Tibial nerve (tissue), 4 donors: ENCODE measurements around the gene BRAT1.

Source experiments
- CTCF ChIP-seq, 5 experiments: fragments of 200-600 bp in 3 of 5; fragments of 450-650 bp in 2 of 5; sonication (generic) in 3 of 5; IDR thresholded peaks; one replicate each; pipeline ENCODE4 v1.5.1; 2016 to 2019; ENCODE audit warnings: antibody characterized with exemption in 5 of 5, mild to moderate bottlenecking in 3 of 5, moderate library complexity in 2 of 5
- EP300 ChIP-seq, 2 donors: sonication (generic); formaldehyde crosslinking; IDR thresholded peaks; one replicate each; pipeline ENCODE4 v1.6.1; 2017; ENCODE audit warnings: antibody characterized with exemption in 2 of 2, mild to moderate bottlenecking in 1 of 2
- POLR2A ChIP-seq, 2 donors: fragments of 450-650 bp; IDR thresholded peaks; one replicate each; pipeline ENCODE4 v1.6.1; 2017; ENCODE audit warnings: antibody characterized with exemption in 2 of 2, mild to moderate bottlenecking in 2 of 2, moderate library complexity in 2 of 2

GRCh38 chr7:2539031-2539911, 16.1 kb downstream of the BRAT1 start:
- TF ChIP-seq CTCF (IDR thresholded peaks at IDR 0.05) (no peak), POLR2A (IDR thresholded peaks at IDR 0.05) (no peak), EP300 (IDR thresholded peaks at IDR 0.05) (no peak)
